HG02981 (cell line): ENCODE data around the gene FARS2.
"Not testable (repeated sequence)": the region's sequence is repeated elsewhere in the genome, so short reads cannot be mapped to it uniquely, and the experiment has no call there.

Experiments
- ATAC-seq: cut with Tn5 transposase; IDR thresholded peaks from one replicate; pipeline ENCODE4 v1.9.1; 2021; ENCODE audit warnings: mild to moderate bottlenecking, moderate library complexity; ENCODE audit not compliant: unreplicated experiment

Gene FARS2

GRCh38 chr6:5656226-5656625 is 394.9 kb downstream of the FARS2 start:
- no peak for ATAC-seq

- ATAC-seq, result not testable (repeated sequence)
Measured at GRCh38 chr6:5656695-5657094, 395.4 kb downstream of the FARS2 start.

- ATAC-seq, result no peak
Measured at GRCh38 chr6:5657684-5658430, 396.5 kb downstream of the FARS2 start.

- no peak for ATAC-seq
Measured at GRCh38 chr6:5659467-5659866, 398.2 kb downstream of the FARS2 start.

- no peak for ATAC-seq
Measured at GRCh38 chr6:5660772-5661171, 399.5 kb downstream of the FARS2 start.

GRCh38 chr6:5662797-5663196 is 401.5 kb downstream of the FARS2 start:
- no peak for ATAC-seq

GRCh38 chr6:5663259-5663658 is 401.9 kb downstream of the FARS2 start:
- no peak for ATAC-seq

- no peak for ATAC-seq
Measured at GRCh38 chr6:5663739-5664138, 402.4 kb downstream of the FARS2 start.

GRCh38 chr6:5664149-5664548 is 402.8 kb downstream of the FARS2 start:
- no peak for ATAC-seq

GRCh38 chr6:5665173-5665572 is 403.9 kb downstream of the FARS2 start:
- peak; percentile 61 for ATAC-seq

GRCh38 chr6:5665667-5666066 is 404.4 kb downstream of the FARS2 start:
- ATAC-seq, result peak; percentile 7

- ATAC-seq, result no peak
Measured at GRCh38 chr6:5666695-5667094, 405.4 kb downstream of the FARS2 start.

- no peak for ATAC-seq
Measured at GRCh38 chr6:5667737-5668136, 406.4 kb downstream of the FARS2 start.

- ATAC-seq, result no peak
Measured at GRCh38 chr6:5670381-5670780, 409.1 kb downstream of the FARS2 start.

- peak; percentile 45 for ATAC-seq
Measured at GRCh38 chr6:5670811-5671561, 409.7 kb downstream of the FARS2 start.

GRCh38 chr6:5671601-5672559 is 410.6 kb downstream of the FARS2 start:
- ATAC-seq, result no peak

- ATAC-seq, result no peak
Measured at GRCh38 chr6:5672581-5673011, 411.3 kb downstream of the FARS2 start.

GRCh38 chr6:5673019-5673790 is 411.9 kb downstream of the FARS2 start:
- no peak for ATAC-seq

GRCh38 chr6:5674141-5674540 is 412.8 kb downstream of the FARS2 start:
- ATAC-seq, result no peak

GRCh38 chr6:5674721-5675120 is 413.4 kb downstream of the FARS2 start:
- no peak for ATAC-seq
